ENCODE results near the gene ADAMTS12.

The ADAMTS12 gene

DNA sequence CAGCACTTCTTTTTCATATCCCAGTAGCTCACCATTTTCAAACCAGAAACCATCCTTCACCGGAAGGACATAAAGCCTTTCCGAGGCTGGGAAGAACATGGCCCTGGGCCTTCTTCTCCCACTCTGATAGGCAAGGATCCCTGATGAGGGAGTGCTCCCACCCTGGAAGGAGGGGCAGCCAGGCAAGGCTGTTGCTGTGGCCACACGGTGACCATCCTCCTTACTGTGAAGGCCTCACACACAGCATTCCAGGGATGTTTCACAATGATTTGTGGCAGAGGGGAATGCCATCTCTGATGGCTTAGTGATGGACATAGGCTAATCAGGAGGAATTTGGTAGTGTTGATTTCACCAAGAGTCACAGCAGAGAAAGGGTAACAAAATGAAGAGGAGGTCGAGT, 130.7 kb downstream of the ADAMTS12 start:
- no peak for TF ChIP-seq FOXP2 (optimal IDR thresholded peaks at IDR 0.05; ENCODE audit: borderline replicate concordance, extremely low read depth, extremely low read length, insufficient read depth)
- TF ChIP-seq SIN3A (IDR thresholded peaks at IDR 0.05; ENCODE audit: borderline replicate concordance, insufficient read depth, low read length) = no peak
- TF ChIP-seq, protein P1, sequence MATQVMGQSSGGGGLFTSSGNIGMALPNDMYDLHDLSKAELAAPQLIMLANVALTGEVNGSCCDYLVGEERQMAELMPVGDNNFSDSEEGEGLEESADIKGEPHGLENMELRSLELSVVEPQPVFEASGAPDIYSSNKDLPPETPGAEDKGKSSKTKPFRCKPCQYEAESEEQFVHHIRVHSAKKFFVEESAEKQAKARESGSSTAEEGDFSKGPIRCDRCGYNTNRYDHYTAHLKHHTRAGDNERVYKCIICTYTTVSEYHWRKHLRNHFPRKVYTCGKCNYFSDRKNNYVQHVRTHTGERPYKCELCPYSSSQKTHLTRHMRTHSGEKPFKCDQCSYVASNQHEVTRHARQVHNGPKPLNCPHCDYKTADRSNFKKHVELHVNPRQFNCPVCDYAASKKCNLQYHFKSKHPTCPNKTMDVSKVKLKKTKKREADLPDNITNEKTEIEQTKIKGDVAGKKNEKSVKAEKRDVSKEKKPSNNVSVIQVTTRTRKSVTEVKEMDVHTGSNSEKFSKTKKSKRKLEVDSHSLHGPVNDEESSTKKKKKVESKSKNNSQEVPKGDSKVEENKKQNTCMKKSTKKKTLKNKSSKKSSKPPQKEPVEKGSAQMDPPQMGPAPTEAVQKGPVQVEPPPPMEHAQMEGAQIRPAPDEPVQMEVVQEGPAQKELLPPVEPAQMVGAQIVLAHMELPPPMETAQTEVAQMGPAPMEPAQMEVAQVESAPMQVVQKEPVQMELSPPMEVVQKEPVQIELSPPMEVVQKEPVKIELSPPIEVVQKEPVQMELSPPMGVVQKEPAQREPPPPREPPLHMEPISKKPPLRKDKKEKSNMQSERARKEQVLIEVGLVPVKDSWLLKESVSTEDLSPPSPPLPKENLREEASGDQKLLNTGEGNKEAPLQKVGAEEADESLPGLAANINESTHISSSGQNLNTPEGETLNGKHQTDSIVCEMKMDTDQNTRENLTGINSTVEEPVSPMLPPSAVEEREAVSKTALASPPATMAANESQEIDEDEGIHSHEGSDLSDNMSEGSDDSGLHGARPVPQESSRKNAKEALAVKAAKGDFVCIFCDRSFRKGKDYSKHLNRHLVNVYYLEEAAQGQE (IDR thresholded peaks at IDR 0.05; ENCODE audit: insufficient read depth in 1 of 2, low read depth in 2 of 2, low read length in 2 of 2) = no peak

DNA sequence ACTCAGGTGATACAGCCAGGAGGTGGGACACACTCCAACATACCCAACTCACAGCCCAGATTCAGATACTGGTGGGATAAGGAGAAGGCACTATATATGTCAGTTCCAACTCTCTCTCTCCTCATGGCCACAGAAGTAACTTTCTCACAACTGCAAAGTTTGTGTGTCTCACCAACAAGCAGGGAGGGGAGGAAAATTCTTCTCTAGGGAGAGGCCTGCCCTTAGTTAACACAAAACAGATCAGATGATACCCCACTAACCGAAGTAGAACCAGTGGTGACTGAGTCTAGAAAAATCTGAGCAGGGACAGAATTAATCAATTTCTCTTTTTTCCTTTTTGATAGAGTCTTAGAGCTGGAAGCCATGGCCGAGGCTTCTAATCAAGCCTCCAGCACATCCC, 133.1 kb downstream of the ADAMTS12 start:
- TF ChIP-seq FOXP2 (optimal IDR thresholded peaks at IDR 0.05; ENCODE audit: borderline replicate concordance, extremely low read depth, extremely low read length, insufficient read depth) (no peak), POLR2AphosphoS5 (IDR thresholded peaks at IDR 0.05; ENCODE audit: low read depth, low read length) (no peak), TAF1 (IDR thresholded peaks at IDR 0.05; ENCODE audit: borderline replicate concordance, insufficient read depth, low read length) (no peak), SIN3A (IDR thresholded peaks at IDR 0.05; ENCODE audit: borderline replicate concordance, insufficient read depth, low read length) (no peak)
- TF ChIP-seq, protein P1 (IDR thresholded peaks at IDR 0.05; ENCODE audit: insufficient read depth in 1 of 2, low read depth in 2 of 2, low read length in 2 of 2) = no peak

DNA sequence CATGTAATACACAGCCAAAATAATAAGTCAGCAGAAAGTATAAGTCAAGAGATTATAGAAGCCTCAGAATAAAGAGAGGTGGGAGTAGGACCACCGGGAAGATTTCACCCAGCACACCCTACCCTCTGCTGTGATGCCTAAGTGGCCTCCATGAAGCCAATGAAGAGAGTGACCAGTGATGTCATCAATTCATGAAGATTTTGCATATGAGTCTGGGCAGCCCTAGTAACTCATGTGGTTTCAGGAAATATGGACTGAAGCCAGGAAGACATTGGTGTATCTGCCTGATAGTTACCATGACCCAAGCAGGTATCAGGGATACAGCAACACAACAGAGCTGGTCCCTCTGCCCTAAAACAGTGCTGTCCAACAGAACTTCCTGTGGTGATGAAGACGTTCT, 135.3 kb downstream of the ADAMTS12 start:
- no peak for TF ChIP-seq SIN3A (IDR thresholded peaks at IDR 0.05; ENCODE audit: borderline replicate concordance, insufficient read depth, low read length)
- TF ChIP-seq FOXP2 (optimal IDR thresholded peaks at IDR 0.05; ENCODE audit: borderline replicate concordance, extremely low read depth, extremely low read length, insufficient read depth) = no peak

DNA sequence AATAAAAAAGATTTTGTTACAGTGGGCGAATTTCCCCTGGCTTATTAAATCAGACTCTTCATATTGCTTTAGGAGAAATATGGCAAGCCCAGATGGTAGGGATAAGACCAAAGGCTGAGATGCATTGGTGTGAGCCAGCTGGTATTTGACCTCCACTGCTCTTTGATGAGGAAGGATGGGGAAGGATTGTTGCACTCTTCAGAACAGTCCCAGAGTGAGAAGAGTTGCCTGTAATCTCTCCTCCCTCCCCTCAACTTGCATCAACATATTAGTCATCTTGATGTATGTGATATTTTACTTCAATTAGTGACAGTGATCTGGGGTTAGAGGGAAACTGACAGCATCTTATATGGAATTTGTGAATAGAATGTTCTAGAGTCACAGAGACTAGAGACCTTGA, 136.6 kb downstream of the ADAMTS12 start:
- no peak for TF ChIP-seq POLR2AphosphoS5 (IDR thresholded peaks at IDR 0.05; ENCODE audit: low read depth, low read length)
- TF ChIP-seq TAF1 (IDR thresholded peaks at IDR 0.05; ENCODE audit: borderline replicate concordance, insufficient read depth, low read length) = no peak
- TF ChIP-seq, protein P1 (IDR thresholded peaks at IDR 0.05; ENCODE audit: insufficient read depth in 1 of 2, low read depth in 2 of 2, low read length in 2 of 2) = no peak
- no peak for TF ChIP-seq SIN3A (IDR thresholded peaks at IDR 0.05; ENCODE audit: borderline replicate concordance, insufficient read depth, low read length)
- no peak for TF ChIP-seq FOXP2 (optimal IDR thresholded peaks at IDR 0.05; ENCODE audit: borderline replicate concordance, extremely low read depth, extremely low read length, insufficient read depth)

DNA sequence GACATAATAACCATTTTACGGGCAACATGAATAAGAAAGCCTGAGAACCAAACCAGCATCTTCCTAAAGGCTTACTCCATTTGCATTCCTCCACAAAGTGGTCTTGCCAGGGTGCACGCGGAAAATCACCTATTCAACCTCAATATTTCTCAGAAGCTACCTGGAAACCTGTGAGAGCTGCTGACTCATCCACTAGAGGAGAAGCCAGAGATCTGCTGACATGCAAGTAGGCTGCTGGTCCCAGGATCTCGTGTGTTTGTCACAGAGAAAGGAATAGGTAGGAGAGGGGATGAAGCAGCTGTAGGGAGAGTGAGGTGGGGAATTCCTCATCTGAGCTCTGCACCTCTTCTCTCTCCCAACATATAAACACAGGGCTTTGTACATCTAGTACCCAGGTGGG, 138.1 kb downstream of the ADAMTS12 start:
- TF ChIP-seq TAF1 (IDR thresholded peaks at IDR 0.05; ENCODE audit: borderline replicate concordance, insufficient read depth, low read length) (no peak), POLR2AphosphoS5 (IDR thresholded peaks at IDR 0.05; ENCODE audit: low read depth, low read length) (no peak)

DNA sequence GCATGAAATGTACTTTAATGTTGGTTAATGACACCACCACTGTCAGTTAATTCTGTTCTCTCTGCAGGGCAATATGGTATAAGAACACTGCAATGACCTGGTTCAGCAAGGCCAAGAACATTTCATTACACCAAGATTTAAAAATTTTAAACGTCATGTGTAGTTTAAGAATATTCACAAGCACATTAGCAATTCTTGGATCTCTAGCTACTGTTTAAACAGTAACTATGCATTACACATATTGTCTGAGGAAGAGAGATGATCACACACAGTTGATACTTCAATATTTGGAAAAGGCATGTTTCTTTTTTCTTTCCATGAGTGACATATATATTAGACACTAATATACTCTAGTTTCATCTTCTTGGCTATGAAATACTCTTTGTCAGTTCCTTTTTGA, 143.0 kb downstream of the ADAMTS12 start:
- no peak for TF ChIP-seq FOXP2 (optimal IDR thresholded peaks at IDR 0.05; ENCODE audit: borderline replicate concordance, extremely low read depth, extremely low read length, insufficient read depth)
- no peak for TF ChIP-seq POLR2AphosphoS5 (IDR thresholded peaks at IDR 0.05; ENCODE audit: low read depth, low read length)
- no peak for TF ChIP-seq SIN3A (IDR thresholded peaks at IDR 0.05; ENCODE audit: borderline replicate concordance, insufficient read depth, low read length)
- TF ChIP-seq, protein P1 (IDR thresholded peaks at IDR 0.05; ENCODE audit: insufficient read depth in 1 of 2, low read depth in 2 of 2, low read length in 2 of 2) = no peak

All from PFSK-1 (cell line).